Transverse colon (tissue), 4 donors: ENCODE measurements around the gene PKIG.

ENCODE experiments used
- CTCF ChIP-seq, 5 experiments: fragments of 200-600 bp in 3 of 5; fragments of 450-650 bp in 2 of 5; sonication (generic) in 3 of 5; IDR thresholded peaks; 1 replicate in 2 of 5; 2 replicates in 3 of 5; pipeline ENCODE4 v1.5.1; 2016 to 2017; ENCODE audit warnings: antibody characterized with exemption in 5 of 5, inconsistent platforms in 3 of 5, mild to moderate bottlenecking in 2 of 5, moderate library complexity in 1 of 5
- POLR2A ChIP-seq: fragments of 450-650 bp; IDR thresholded peaks from one replicate; pipeline ENCODE4 v1.6.1; 2016; ENCODE audit warnings: antibody characterized with exemption, mild to moderate bottlenecking, moderate library complexity
- POLR2AphosphoS5 ChIP-seq, 3 donors: sonication (generic); formaldehyde crosslinking; IDR thresholded peaks; one replicate each; pipeline ENCODE4 v1.6.1; 2016; ENCODE audit warnings: antibody characterized with exemption in 3 of 3

GRCh38 chr20:44621939-44622338 lies 39.6 kb downstream of the PKIG start:
- TF ChIP-seq CTCF (IDR thresholded peaks at IDR 0.05): no peak
- no peak for TF ChIP-seq POLR2AphosphoS5 (IDR thresholded peaks at IDR 0.05)
- no peak for TF ChIP-seq POLR2A
